HG03025 (cell line): ENCODE results near the gene CIDEA.

Source experiments
- ATAC-seq: cut with Tn5 transposase; IDR thresholded peaks from one replicate; pipeline ENCODE4 v1.9.1; 2021; ENCODE audit warnings: mild to moderate bottlenecking, moderate library complexity; ENCODE audit not compliant: unreplicated experiment, low FRiP score

Gene CIDEA

DNA sequence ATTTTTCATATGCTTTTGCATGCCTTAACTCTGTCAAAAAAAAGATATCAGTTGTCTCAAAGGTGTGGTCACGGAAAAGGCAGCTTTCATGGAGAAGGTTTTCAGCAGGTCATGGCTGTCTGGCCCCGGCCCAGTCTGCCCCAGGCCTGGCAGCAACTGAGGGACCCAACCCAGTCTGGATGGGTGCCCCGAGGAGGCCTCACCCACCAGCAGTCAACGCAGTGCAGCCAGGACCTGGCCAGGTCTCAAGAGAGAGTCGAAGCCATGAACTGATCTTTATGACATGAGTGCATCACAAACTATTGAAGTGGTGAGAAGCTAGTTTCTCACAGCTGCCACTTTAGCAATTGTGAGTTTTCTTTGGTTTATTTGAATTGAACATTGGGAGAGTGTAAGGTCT, 61.8 kb downstream of the CIDEA start:
- ATAC-seq, result no peak

DNA sequence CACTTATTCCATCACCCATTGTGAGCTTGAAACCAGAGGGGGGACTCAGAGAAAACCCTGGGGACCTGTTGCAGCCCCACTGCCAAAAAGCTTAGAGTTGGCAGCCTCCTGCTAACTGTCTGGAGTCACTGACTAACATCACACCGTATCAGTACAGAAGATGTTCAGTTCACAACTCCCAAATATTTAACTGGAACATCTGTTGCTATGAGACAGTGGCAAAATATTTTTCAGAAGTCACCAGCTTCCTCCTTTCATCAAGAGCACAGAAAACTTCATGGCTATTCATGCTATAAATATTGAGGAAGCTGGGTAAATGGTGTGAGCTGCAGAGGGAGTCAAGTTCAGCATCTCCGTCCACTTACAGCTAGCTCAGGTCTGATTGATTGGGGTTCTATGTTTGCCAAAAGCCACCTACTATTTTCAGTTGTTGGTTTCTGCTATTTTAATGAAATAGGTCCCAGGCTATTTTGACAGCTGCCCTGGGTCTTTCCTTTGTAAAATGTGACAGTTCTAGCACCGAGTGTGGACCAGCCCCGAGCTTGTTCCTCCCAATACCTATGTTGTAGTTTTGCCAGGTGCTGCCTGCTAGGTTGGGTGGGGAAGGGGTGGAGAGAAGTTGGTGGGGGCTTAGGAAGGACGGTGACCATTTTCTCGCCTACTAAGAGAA, 63.6 kb downstream of the CIDEA start:
- no peak for ATAC-seq

DNA sequence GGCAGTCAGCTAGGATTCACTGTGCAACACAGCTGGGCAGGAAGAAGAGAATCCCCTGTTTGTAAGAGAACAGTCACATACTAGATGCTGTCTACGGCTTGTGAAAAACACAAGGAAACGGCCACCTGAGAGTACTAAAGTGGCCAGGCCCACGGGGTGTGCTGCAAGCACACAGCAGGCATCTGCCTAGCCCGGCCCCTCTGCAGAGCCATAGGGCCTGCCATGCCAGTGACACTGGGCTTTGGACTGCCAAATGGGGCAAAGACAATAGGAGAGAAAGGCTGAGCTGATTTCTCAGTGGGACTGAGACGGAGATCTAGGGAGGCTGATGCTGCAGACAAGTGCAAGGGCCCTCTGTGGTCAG, 64.2 kb downstream of the CIDEA start:
- ATAC-seq, result no peak

DNA sequence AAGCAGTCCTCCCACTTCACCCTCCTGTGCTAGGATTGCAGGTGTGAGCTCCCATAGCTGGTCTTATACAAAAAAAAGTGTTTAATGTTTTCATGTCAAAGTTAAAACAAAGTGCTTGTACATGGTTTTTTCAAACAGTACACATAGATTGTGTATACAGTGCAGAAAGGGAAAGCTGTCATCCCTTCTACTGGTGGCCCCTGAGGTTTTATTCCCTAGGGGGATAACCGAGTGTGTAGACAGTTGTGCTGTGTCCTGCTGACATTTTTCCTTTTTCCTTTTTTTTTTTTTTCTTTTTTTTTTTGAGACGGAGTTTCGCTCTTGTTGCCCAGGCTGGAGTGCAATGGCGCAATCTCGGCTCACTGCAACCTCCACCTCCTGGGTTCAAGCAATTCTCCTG, 64.7 kb downstream of the CIDEA start:
- no peak for ATAC-seq

DNA sequence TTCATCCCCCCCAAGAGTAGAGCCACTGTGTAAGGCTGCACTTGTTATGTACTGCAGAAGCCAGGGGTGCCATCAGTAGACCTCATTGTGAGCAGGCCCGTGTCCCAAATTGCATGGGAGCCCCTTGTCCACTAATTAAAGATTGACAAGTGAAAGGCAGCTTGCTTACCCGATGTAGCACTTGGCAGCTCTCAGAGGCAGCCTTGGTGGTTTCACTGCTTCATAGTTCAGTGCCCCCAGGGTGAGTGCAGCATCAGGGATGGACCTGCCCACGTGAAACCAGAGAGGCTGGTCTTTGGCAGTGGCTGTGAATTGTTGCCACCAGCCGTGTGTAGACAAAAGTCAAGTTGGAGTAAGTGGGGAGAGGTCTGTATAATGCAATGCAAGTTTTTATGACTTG, 67.2 kb downstream of the CIDEA start:
- ATAC-seq, result no peak

DNA sequence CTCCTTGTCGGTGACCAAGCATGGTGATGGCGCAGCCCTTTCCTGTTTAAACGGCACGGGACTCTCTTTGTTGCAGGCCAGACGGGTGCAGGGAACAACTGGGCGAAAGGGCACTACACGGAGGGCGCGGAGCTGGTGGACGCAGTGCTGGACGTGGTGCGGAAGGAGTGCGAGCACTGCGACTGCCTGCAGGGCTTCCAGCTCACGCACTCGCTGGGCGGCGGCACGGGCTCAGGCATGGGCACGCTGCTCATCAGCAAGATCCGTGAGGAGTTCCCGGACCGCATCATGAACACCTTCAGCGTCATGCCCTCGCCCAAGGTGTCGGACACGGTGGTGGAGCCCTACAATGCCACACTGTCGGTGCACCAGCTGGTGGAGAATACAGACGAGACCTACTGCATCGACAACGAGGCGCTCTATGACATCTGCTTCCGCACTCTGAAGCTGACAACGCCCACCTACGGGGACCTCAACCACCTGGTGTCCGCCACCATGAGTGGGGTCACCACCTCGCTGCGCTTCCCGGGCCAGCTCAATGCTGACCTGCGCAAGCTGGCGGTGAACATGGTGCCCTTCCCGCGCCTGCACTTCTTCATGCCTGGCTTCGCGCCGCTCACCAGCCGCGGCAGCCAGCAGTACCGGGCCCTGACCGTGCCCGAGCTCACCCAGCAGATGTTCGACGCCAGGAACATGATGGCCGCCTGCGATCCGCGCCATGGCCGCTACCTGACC, 71.0 kb downstream of the CIDEA start:
- ATAC-seq, result no peak

DNA sequence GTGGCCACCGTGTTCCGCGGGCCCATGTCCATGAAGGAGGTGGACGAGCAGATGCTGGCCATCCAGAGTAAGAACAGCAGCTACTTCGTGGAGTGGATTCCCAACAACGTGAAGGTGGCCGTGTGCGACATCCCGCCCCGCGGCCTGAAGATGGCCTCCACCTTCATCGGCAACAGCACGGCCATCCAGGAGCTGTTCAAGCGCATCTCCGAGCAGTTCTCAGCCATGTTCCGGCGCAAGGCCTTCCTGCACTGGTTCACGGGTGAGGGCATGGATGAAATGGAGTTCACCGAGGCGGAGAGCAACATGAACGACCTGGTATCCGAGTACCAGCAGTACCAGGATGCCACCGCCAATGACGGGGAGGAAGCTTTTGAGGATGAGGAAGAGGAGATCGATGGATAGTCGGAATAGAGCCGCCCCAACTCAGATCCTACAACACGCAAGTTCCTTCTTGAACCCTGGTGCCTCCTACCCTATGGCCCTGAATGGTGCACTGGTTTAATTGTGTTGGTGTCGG, 71.6 kb downstream of the CIDEA start:
- no peak for ATAC-seq

DNA sequence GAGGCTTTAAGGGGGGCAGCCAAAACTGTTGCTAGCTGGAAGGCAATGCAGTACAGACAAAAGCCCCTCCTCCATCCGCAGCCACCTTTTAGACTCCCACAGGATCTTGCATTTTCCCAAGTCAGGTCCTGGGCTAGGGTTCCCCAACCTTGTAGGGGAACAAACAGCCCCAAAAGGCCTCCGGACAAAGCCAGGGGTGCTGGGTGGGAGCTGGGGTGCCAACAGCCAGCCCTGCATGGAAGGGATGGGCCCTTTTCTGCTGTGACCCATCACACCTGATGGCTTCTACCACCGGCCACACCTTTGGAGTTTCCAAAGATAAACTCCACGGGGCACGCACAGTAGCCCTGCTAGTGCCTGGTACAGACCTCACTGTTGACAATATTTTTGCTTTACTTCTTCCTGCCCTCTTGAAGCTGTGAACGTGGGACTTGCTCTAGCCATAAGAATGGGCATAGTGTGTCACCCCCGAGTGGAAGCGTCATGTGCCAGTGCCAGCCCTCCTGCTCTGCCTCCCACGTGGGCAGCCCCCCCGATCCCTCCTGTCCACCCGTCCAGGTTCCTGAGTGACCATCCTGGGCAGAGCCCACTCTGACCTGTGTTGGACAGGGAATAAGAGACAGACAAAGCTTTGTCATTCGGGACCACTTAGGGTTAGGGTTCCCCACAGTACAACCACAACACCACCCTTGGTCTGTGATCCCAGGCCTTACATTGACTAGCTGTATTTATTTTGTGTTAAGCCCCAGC, 72.7 kb downstream of the CIDEA start:
- no peak for ATAC-seq
